Stimulated activated naive CD4-positive, alpha-beta T cell (primary cell): Measurements from ENCODE around the gene RGS6.

Experiments used
- DNase-seq, 6 experiments: peaks; one replicate each; lab custom pipeline; 2025; lab: John Stamatoyannopoulos, UW

RGS6 gene

GRCh38 chr14:72501439-72501838 lies 569.2 kb downstream of the RGS6 start:
- no peak for DNase-seq

GRCh38 chr14:72503271-72503670 lies 571.0 kb downstream of the RGS6 start:
- DNase-seq: no peak

GRCh38 chr14:72503696-72504368 lies 571.6 kb downstream of the RGS6 start:
- DNase-seq: no peak

GRCh38 chr14:72510566-72510965 lies 578.3 kb downstream of the RGS6 start:
- DNase-seq: no peak

- DNase-seq: no peak
These were observed 580.1 kb downstream of the RGS6 start for GRCh38 chr14:72512281-72512680.

GRCh38 chr14:72512925-72513324 lies 580.7 kb downstream of the RGS6 start:
- DNase-seq: no peak

GRCh38 chr14:72513346-72513745 lies 581.1 kb downstream of the RGS6 start:
- DNase-seq: no peak

- DNase-seq: no peak
These were observed 581.9 kb downstream of the RGS6 start for GRCh38 chr14:72513965-72514659.

GRCh38 chr14:72514660-72515025 lies 582.4 kb downstream of the RGS6 start:
- no peak for DNase-seq

- no peak for DNase-seq
These were observed 583.8 kb downstream of the RGS6 start for GRCh38 chr14:72515779-72516770.

GRCh38 chr14:72516936-72517700 lies 584.9 kb downstream of the RGS6 start:
- peak; percentile 49 to 79 (median 60) for DNase-seq

- no peak for DNase-seq
These were observed 585.5 kb downstream of the RGS6 start for GRCh38 chr14:72517736-72518135.

GRCh38 chr14:72518809-72519377 lies 586.7 kb downstream of the RGS6 start:
- DNase-seq: peak in 3 of 6 experiments; percentile 11 to 38 (median 35)

- DNase-seq: no peak
These were observed 587.3 kb downstream of the RGS6 start for GRCh38 chr14:72519543-72519942.

- no peak for DNase-seq
These were observed 588.8 kb downstream of the RGS6 start for GRCh38 chr14:72521045-72521444.

- no peak for DNase-seq
These were observed 589.9 kb downstream of the RGS6 start for GRCh38 chr14:72521968-72522741.

GRCh38 chr14:72522847-72523246 lies 590.6 kb downstream of the RGS6 start:
- no peak for DNase-seq

GRCh38 chr14:72523424-72524294 lies 591.4 kb downstream of the RGS6 start:
- no peak for DNase-seq

GRCh38 chr14:72524295-72524629 lies 592.0 kb downstream of the RGS6 start:
- DNase-seq: no peak
